MM.1S (cell line): ENCODE measurements around the gene YDJC.
"Not testable (repeated sequence)": the region's sequence is repeated elsewhere in the genome, so short reads cannot be mapped to it uniquely, and the experiment has no call there.

Source experiments
- DNase-seq: peaks from one replicate; pipeline ENCODE4 v3.0.0-alpha.2; 2015
- H2AFZ ChIP-seq: fragments of 300-600 bp; sonication (generic); 2 replicates; pipeline ENCODE4 v1.6.0; 2016; ENCODE audit warnings: antibody characterized with exemption, low read length
- H3F3A ChIP-seq: fragments of 300-600 bp; sonication (generic); 2 replicates; pipeline ENCODE4 v1.6.1; 2016; ENCODE audit warnings: mild to moderate bottlenecking, antibody characterized with exemption, low read length, moderate library complexity, mixed read lengths; ENCODE audit not compliant: insufficient read depth
- H3K27ac ChIP-seq: fragments of 300-600 bp; sonication (generic); 2 replicates; pipeline ENCODE4 v1.5.1; 2016; ENCODE audit warnings: mild to moderate bottlenecking, low read length
- H3K27me3 ChIP-seq: fragments of 300-600 bp; sonication (generic); replicated peaks from 2 replicates; pipeline ENCODE4 v1.6.0; 2016; ENCODE audit warnings: low read length; ENCODE audit not compliant: insufficient read depth
- H3K36me3 ChIP-seq: fragments of 300-600 bp; sonication (generic); replicated peaks from 2 replicates; pipeline ENCODE4 v1.6.1; 2016; ENCODE audit warnings: mild to moderate bottlenecking, low read length, mixed read lengths; ENCODE audit not compliant: insufficient read depth
- H3K4me1 ChIP-seq: fragments of 300-600 bp; sonication (generic); 2 replicates; pipeline ENCODE4 v1.6.1; 2016; ENCODE audit warnings: low read length, mixed read lengths
- H3K4me2 ChIP-seq: fragments of 300-600 bp; sonication (generic); 2 replicates; pipeline ENCODE4 v1.6.0; 2016; ENCODE audit warnings: low read depth, low read length
- H3K4me3 ChIP-seq: fragments of 300-600 bp; sonication (generic); 2 replicates; pipeline ENCODE4 v1.5.1; 2016; ENCODE audit warnings: low read length, mixed read lengths
- H3K79me2 ChIP-seq: fragments of 300-600 bp; sonication (generic); 2 replicates; pipeline ENCODE4 v1.6.1; 2016; ENCODE audit warnings: mixed run types, low read length, mixed read lengths
- H3K9ac ChIP-seq: fragments of 300-600 bp; sonication (generic); 2 replicates; pipeline ENCODE4 v1.6.1; 2016; ENCODE audit warnings: low read length, mixed read lengths
- H3K9me2 ChIP-seq: fragments of 300-600 bp; sonication (generic); replicated peaks from 2 replicates; pipeline ENCODE4 v1.6.1; 2016; ENCODE audit warnings: mild to moderate bottlenecking, low read length, mixed read lengths; ENCODE audit not compliant: insufficient read depth
- H3K9me3 ChIP-seq: fragments of 300-600 bp; sonication (generic); replicated peaks from 2 replicates; pipeline ENCODE4 v1.6.1; 2016; ENCODE audit warnings: mild to moderate bottlenecking, low read length, mixed read lengths; ENCODE audit not compliant: insufficient read depth
- H4K20me1 ChIP-seq: fragments of 300-600 bp; sonication (generic); 2 replicates; pipeline ENCODE4 v1.6.1; 2016; ENCODE audit warnings: mild to moderate bottlenecking, low read length, moderate library complexity, mixed read lengths; ENCODE audit not compliant: insufficient read depth
- EZH2 ChIP-seq: fragments of 300-600 bp; sonication (generic); optimal IDR thresholded peaks from 2 replicates; pipeline ENCODE3; 2017; ENCODE audit warnings: low read depth, mild to moderate bottlenecking, antibody characterized with exemption, low read length, mixed read lengths
- EZH2phosphoT487 ChIP-seq: fragments of 300-600 bp; sonication (generic); IDR thresholded peaks from 2 replicates; pipeline ENCODE4 v1.6.1; 2018; ENCODE audit warnings: antibody characterized with exemption, low read length
- TF ChIP-seq, protein P1 (sequence below): fragments of 300-600 bp; sonication (generic); IDR thresholded peaks from 2 replicates; pipeline ENCODE4 v1.5.1; 2016; ENCODE audit warnings: antibody characterized with exemption, low read length, mixed read lengths

Gene YDJC

DNA sequence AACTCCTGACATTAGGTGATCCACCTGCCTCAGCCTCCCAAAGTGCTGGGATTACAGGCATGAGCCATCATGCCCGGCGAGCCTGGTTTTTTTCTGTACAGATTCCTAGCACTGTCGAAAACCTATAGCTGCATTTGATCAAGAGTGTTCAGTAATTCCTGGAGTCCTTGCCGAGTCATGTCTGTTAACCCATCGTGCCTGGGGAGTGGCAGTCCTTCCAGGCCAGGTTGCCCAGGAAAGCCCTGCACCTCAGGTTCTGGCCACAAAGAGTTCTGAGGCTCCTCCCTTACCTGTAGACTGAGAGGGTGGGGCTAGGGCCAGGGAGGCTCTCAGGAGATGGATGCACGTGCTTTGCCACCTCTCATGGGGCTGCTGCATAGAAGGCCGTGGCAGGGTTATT is 17.0 kb downstream of the YDJC start:
- peaks cover 7% of the 10 kb centered on the region; the same call in 1 of the 2 replicates for H4K20me1 ChIP-seq
- H3F3A ChIP-seq, result no peaks in the 10 kb centered on the region
- no peak for DNase-seq
- no peak overlapping the region for H3K4me2 ChIP-seq
- H3K4me3 ChIP-seq, result no peak overlapping the region
- H3K9me3 ChIP-seq, result no peaks in the 10 kb centered on the region
- H3K27ac ChIP-seq, result no peak overlapping the region
- no peaks in the 10 kb centered on the region for H3K4me1 ChIP-seq
- peaks cover 11% of the 10 kb centered on the region for H3K36me3 ChIP-seq
- TF ChIP-seq EZH2, result no peak
- TF ChIP-seq EZH2phosphoT487, result no peak
- TF ChIP-seq, protein P1, sequence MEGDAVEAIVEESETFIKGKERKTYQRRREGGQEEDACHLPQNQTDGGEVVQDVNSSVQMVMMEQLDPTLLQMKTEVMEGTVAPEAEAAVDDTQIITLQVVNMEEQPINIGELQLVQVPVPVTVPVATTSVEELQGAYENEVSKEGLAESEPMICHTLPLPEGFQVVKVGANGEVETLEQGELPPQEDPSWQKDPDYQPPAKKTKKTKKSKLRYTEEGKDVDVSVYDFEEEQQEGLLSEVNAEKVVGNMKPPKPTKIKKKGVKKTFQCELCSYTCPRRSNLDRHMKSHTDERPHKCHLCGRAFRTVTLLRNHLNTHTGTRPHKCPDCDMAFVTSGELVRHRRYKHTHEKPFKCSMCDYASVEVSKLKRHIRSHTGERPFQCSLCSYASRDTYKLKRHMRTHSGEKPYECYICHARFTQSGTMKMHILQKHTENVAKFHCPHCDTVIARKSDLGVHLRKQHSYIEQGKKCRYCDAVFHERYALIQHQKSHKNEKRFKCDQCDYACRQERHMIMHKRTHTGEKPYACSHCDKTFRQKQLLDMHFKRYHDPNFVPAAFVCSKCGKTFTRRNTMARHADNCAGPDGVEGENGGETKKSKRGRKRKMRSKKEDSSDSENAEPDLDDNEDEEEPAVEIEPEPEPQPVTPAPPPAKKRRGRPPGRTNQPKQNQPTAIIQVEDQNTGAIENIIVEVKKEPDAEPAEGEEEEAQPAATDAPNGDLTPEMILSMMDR, result no peak
- H2AFZ ChIP-seq, result no peak overlapping the region
- H3K9me2 ChIP-seq, result no peaks in the 10 kb centered on the region
- peaks cover 94% of the 10 kb centered on the region for H3K79me2 ChIP-seq
- H3K27me3 ChIP-seq, result no peaks in the 10 kb centered on the region
- no peak overlapping the region for H3K9ac ChIP-seq

DNA sequence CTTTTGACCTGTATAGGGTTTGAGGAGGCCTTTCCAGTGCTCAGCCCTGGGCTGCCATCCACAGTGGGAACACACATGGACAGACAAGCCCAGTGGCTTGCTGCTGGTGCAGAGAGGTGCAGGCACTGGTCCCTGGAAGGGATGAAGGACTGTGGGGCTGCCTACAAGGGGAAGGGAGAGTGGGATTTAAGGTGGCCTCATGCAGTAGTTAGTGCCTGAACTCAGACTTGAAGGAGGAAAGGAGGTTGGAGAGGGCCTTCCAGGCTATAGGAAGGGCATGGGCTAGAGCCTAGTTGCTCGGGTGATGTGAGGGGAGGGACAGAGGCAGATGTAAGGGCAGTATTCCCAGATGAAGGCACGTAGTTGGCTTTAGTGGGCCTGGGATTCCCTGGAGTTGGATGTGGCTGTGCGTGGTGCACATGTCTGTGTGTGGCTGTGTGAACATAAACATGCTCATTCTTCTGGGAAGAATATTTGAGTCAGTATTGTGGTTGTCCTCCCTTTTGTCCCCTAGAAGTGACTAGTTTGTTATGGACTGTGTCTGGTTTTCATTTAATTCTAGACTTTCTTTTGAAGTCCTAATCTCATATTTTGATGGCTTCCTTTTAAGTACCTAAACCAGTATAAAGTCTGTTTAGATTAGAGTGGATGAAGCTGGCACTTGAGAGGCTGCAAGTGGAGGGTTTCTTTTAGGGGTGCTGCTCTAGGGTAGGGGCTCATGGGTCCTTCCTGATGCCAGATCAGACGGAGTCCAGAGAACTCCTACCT is 18.4 kb downstream of the YDJC start:
- no peak overlapping the region for H2AFZ ChIP-seq
- no peaks in the 10 kb centered on the region for H3K9me2 ChIP-seq
- peaks cover 95% of the 10 kb centered on the region for H3K79me2 ChIP-seq
- no peak overlapping the region for H3K9ac ChIP-seq
- H3F3A ChIP-seq, result no peaks in the 10 kb centered on the region
- peaks cover 16% of the 10 kb centered on the region for H4K20me1 ChIP-seq
- no peak overlapping the region for H3K27ac ChIP-seq
- H3K4me1 ChIP-seq, result no peaks in the 10 kb centered on the region
- TF ChIP-seq EZH2phosphoT487 (no peak), EZH2 (no peak)
- TF ChIP-seq, protein P1, result no peak
- H3K9me3 ChIP-seq, result no peaks in the 10 kb centered on the region
- DNase-seq, result no peak
- H3K4me3 ChIP-seq, result no peak overlapping the region
- H3K27me3 ChIP-seq, result no peaks in the 10 kb centered on the region
- H3K4me2 ChIP-seq, result no peak overlapping the region
- H3K36me3 ChIP-seq, result peaks cover 11% of the 10 kb centered on the region

- H3K36me3 ChIP-seq, result peaks cover 11% of the 10 kb centered on the region; the same call in 1 of the 2 replicates
- H3K79me2 ChIP-seq, result peaks cover 97% of the 10 kb centered on the region
- H3K4me2 ChIP-seq, H3K27me3 ChIP-seq, H3K4me3 ChIP-seq, H2AFZ ChIP-seq, H3K4me1 ChIP-seq, H3K9me3 ChIP-seq, H3F3A ChIP-seq, H3K27ac ChIP-seq, H3K9me2 ChIP-seq, DNase-seq, H3K9ac ChIP-seq: not testable (repeated sequence)
- H4K20me1 ChIP-seq, result peaks cover 16% of the 10 kb centered on the region
Observed at GRCh38 chr22:21609556-21610157, 20.2 kb downstream of the YDJC start.

- Histone ChIP-seq H3K79me2 (peaks cover 96% of the 10 kb centered on the region), H3K9me3 (no peaks in the 10 kb centered on the region), H4K20me1 (peaks cover 19% of the 10 kb centered on the region), H3K9ac (no peak overlapping the region), H3K9me2 (no peaks in the 10 kb centered on the region), H3K4me2 (no peak overlapping the region), H3F3A (no peaks in the 10 kb centered on the region), H3K4me3 (no peak overlapping the region), H3K27ac (no peak overlapping the region), H3K4me1 (no peaks in the 10 kb centered on the region), H3K27me3 (no peaks in the 10 kb centered on the region), H3K36me3 (peaks cover 6% of the 10 kb centered on the region; the same call in 1 of the 2 replicates), H2AFZ (no peak overlapping the region)
- DNase-seq, result no peak
- TF ChIP-seq, protein P1, result no peak
- TF ChIP-seq EZH2, result no peak
- no peak for TF ChIP-seq EZH2phosphoT487
Observed at GRCh38 chr22:21606775-21607174, 23.0 kb downstream of the YDJC start.
